MM.1S (cell line): Measurements from ENCODE around the gene KIF25.

ENCODE experiments used
- CTCF ChIP-seq: fragments of 300-600 bp; sonication (generic); IDR thresholded peaks from 2 replicates; pipeline ENCODE4 v1.5.1; 2016; ENCODE audit warnings: antibody characterized with exemption, low read length, mixed read lengths
- EZH2 ChIP-seq: fragments of 300-600 bp; sonication (generic); optimal IDR thresholded peaks from 2 replicates; pipeline ENCODE3; 2017; ENCODE audit warnings: low read depth, mild to moderate bottlenecking, antibody characterized with exemption, low read length, mixed read lengths
- EZH2phosphoT487 ChIP-seq: fragments of 300-600 bp; sonication (generic); IDR thresholded peaks from 2 replicates; pipeline ENCODE4 v1.6.1; 2018; ENCODE audit warnings: antibody characterized with exemption, low read length

GRCh38 chr6:167977717-167978467 lies 19.6 kb upstream of the KIF25 start:
- no peak for TF ChIP-seq CTCF
- TF ChIP-seq EZH2, result no peak
- TF ChIP-seq EZH2phosphoT487, result no peak
